22Rv1 (cell line): ENCODE measurements around the gene CENPV.

ENCODE experiments used
- ZFX ChIP-seq: fragments of 450-650 bp; IDR thresholded peaks from 2 replicates; pipeline ENCODE4 v1.6.1; 2017; ENCODE audit warnings: antibody characterized with exemption, borderline replicate concordance
- TF ChIP-seq, protein P1 (sequence below): fragments of 450-650 bp; IDR thresholded peaks from 2 replicates; pipeline ENCODE4 v1.5.1; 2017; ENCODE audit warnings: mild to moderate bottlenecking

DNA sequence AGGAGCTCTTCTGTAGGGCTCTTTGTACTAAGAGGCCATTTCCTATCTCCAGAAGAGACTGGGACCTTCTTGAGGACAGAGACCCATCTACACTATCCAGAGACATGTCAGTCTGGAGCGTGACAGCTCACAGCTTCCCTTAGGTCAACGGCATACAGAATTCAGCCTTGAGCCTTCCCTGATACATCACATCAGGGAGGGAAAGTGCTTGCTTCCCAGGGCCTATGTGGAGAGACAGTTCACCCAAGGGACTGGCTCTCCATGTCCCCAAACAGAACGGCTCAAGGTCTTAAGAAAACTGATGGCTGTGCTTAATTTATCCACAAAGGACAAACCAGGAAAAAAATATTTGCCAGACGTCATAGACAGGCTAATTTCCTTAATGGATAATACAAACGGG is 7.7 kb downstream of the CENPV start:
- TF ChIP-seq, protein P1, sequence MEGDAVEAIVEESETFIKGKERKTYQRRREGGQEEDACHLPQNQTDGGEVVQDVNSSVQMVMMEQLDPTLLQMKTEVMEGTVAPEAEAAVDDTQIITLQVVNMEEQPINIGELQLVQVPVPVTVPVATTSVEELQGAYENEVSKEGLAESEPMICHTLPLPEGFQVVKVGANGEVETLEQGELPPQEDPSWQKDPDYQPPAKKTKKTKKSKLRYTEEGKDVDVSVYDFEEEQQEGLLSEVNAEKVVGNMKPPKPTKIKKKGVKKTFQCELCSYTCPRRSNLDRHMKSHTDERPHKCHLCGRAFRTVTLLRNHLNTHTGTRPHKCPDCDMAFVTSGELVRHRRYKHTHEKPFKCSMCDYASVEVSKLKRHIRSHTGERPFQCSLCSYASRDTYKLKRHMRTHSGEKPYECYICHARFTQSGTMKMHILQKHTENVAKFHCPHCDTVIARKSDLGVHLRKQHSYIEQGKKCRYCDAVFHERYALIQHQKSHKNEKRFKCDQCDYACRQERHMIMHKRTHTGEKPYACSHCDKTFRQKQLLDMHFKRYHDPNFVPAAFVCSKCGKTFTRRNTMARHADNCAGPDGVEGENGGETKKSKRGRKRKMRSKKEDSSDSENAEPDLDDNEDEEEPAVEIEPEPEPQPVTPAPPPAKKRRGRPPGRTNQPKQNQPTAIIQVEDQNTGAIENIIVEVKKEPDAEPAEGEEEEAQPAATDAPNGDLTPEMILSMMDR = no peak
- no peak for TF ChIP-seq ZFX
